Cardiac fibroblast (primary cell): ENCODE data around the gene MCF2L.

Experiments
- DNase-seq, 2 donors: peaks; one replicate each; pipeline versions ENCODE4 v3.0.0 to v3.0.0-alpha.2; 2010; ENCODE audit warnings: low read depth in 2 of 2
- H3K4me3 ChIP-seq, 2 donors: replicated peaks in 1 of 2; 1 replicate in 1 of 2; 2 replicates in 1 of 2; pipeline ENCODE4 v1.5.1; 2011; ENCODE audit warnings: low read depth in 2 of 2, low read length in 2 of 2, mild to moderate bottlenecking in 2 of 2, moderate library complexity in 1 of 2
- TF ChIP-seq, protein P1 (sequence below): IDR thresholded peaks from one replicate; pipeline ENCODE4 v1.5.1; 2011; ENCODE audit warnings: low read depth, mild to moderate bottlenecking, low read length, inconsistent platforms

Gene MCF2L

DNA sequence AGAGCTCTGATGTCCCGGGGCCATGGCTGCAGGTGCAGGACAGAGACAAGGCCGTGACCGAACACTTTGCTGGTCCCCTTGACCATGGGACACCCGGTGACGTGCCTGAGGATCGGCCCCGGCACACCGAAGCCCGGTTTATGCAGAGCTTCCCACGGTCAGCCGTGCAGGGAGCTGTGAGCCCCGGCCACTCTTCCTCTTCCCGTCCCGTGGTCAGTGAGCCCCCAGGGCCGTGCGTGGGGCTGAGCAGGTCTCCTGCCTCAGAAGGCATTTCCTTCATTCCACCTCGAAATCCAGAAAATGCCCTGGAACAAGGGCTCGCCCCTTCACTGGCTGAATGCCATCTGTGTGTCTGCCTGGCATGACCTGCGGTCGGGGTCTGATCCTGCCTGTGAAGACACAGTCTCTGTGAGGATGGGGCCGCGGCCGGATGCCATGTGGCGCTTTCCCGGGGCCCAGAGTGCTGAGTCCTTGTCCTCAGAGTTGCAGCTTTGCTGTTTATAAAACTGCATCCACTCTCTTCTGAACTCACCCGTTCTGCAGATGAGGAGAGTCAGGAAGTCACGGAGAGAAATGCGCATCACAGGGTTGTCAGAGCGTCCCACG, 16.9 kb downstream of the MCF2L start:
- TF ChIP-seq, protein P1, sequence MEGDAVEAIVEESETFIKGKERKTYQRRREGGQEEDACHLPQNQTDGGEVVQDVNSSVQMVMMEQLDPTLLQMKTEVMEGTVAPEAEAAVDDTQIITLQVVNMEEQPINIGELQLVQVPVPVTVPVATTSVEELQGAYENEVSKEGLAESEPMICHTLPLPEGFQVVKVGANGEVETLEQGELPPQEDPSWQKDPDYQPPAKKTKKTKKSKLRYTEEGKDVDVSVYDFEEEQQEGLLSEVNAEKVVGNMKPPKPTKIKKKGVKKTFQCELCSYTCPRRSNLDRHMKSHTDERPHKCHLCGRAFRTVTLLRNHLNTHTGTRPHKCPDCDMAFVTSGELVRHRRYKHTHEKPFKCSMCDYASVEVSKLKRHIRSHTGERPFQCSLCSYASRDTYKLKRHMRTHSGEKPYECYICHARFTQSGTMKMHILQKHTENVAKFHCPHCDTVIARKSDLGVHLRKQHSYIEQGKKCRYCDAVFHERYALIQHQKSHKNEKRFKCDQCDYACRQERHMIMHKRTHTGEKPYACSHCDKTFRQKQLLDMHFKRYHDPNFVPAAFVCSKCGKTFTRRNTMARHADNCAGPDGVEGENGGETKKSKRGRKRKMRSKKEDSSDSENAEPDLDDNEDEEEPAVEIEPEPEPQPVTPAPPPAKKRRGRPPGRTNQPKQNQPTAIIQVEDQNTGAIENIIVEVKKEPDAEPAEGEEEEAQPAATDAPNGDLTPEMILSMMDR: no peak
- no peak overlapping the region for H3K4me3 ChIP-seq
- no peak for DNase-seq

DNA sequence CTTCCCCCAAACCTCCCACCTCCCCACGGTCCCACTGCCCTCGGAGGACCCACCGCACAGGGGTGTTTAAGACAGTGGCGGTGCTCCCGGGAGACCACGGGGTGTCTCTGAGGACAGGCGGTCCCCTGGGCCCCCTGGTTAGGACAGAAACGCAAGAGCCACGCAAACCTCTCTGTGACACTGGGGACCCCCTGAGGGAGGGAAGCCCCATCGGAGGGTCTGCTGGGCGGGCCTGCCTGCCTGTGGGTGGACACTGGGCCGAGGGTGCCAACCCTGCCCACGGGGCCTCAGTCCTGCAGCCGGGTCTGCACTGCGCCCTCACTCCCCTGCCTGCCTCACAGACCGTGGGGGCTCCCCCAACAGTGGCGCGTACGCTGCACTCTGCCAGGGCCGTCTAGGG, 17.5 kb downstream of the MCF2L start:
- no peak for DNase-seq
- TF ChIP-seq, protein P1: no peak

DNA sequence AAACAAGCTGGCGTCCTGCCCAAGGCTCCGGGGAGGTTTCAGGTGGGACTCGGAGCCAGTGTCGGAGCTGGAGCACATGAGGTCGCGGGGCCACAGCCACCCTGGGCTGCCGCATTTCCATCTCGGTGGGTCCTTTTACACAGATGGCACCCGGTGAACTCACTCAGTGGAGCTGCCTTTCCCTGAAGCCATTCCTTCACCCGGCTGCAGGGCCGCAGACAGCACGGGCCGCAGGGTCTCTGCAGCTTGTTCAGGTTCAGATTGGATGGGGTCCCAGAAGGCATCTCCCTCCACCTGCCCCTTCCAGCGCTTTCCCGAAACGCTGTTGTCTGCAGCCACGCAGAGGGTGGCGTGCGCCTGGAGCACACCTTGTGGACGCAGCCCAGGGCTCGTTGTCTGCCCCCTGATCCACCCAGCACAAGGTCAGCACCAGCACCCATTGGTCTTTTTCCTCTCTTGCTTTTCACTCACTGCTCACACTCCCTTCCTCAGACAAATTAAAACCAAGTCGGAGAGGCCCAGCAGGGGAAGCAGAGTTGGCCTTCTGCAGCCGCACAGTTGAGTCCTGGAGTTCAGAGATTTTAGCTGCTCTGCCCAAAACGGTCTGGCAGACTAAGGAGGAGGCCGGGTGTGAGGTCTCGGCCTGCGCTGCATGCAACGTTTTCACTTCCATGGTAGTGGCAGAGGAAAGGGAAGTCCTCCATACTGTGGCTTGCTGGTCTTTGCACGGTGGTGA, 18.1 kb downstream of the MCF2L start:
- no peak for DNase-seq
- TF ChIP-seq, protein P1: no peak
- no peak overlapping the region for H3K4me3 ChIP-seq

More for the DNA sequence above, 17.5 kb downstream of the MCF2L start:
- H3K4me3 ChIP-seq: no peak overlapping the region

DNA sequence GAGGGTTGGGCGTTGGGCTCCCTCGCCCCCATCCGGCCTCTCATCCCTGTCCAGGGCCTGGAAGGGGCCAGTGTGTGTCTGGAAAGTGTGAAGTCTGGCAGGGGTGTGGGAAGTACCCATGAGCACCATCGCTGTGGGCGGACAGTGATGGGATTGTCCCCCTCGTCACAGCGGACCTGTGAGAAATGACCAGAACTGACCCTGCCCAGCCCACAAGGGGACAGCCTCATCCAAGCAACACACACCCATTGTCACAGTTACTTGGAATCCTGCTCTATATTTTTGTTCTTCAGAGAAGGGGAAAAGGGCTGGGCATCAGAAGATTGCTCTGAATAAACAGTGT, 18.6 kb downstream of the MCF2L start:
- TF ChIP-seq, protein P1: no peak
- no peak overlapping the region for H3K4me3 ChIP-seq
- DNase-seq: no peak

DNA sequence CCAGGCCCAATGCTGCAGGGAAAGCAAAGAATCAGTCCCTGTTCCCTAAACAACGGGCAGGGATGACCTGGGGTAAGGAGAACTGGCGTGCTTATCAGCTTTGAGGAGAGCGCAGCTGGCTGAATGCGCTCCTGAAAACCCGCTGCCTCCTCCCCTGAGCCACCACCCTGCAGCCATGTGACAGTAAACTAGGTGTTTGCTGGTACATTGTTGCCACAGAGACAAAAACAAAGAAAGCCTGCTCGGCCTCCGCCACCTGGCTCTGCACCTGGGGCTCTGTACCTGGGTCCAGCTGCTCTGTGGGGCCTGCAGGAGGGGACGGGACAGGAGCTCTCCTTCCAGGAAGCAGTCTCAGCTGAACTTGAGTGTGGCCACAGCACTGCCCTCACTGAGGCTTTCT, 21.8 kb downstream of the MCF2L start:
- TF ChIP-seq, protein P1: no peak
- DNase-seq: no peak
- H3K4me3 ChIP-seq: no peak overlapping the region

DNA sequence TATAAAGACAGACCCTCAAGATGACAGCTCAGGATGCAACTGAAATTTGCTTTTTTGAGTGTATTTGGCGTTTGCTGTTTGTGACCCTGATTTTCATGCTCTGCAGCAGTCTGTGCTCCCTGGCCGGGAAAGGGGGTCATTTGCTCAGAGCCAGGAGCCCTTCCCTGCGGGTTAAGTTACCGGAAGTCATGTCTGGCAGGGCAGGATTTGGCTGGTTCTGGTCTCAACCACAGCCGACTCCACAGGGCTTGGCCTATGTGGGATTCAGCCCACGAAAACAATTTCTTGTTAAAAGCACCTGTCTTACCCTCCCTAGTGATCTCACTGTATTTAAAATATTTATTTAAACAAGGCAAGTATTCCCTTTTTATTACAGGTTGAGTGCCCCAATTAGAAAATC, 22.6 kb downstream of the MCF2L start:
- no peak overlapping the region for H3K4me3 ChIP-seq
- DNase-seq: no peak
- TF ChIP-seq, protein P1: no peak
